ENCODE data around the gene TAS2R3.

TAS2R3 gene

GRCh38 chr7:141785706-141786552 is 22.0 kb downstream of the TAS2R3 start:
- DNase-seq: peak; percentile 61 to 76 (median 72)

- no peak for DNase-seq
Observed at GRCh38 chr7:141788296-141788695, 24.4 kb downstream of the TAS2R3 start.

- DNase-seq: no peak
Observed at GRCh38 chr7:141789917-141790316, 26.0 kb downstream of the TAS2R3 start, which contains the start of gene TAS2R5. TSS of gene TAS2R5 (plus strand) at chr7:141790217. CDS start at chr7:141790362, 145 bp downstream.

- DNase-seq: no peak
Observed at GRCh38 chr7:141792526-141792925, 28.6 kb downstream of the TAS2R3 start.

All from suppressor macrophage treated with lipopolysaccharide for 1 hour (primary cell).